SK-N-SH treated with all-trans-retinoic acid at 6 μM for 48 hours (cell line): Measurements from ENCODE around the gene KHDRBS1.

Experiments
- ARNTL ChIP-seq: fragments of 450-650 bp; formaldehyde crosslinking; IDR thresholded peaks from 2 replicates; pipeline ENCODE4 v1.5.0; 2020; ENCODE audit warnings: low read depth, mild to moderate bottlenecking, moderate library complexity, borderline replicate concordance
- PATZ1 ChIP-seq: fragments of 250-450 bp; sonication (Bioruptor Pico); IDR thresholded peaks from 2 replicates; pipeline ENCODE4 v1.8.0; 2020; ENCODE audit warnings: mild to moderate bottlenecking, moderate library complexity, borderline replicate concordance
- RARB ChIP-seq: fragments of 250-450 bp; sonication (Bioruptor Pico); IDR thresholded peaks from 2 replicates; pipeline ENCODE4 v1.8.0; 2021; ENCODE audit warnings: mild to moderate bottlenecking, moderate library complexity
- ZNF70 ChIP-seq: fragments of 450-650 bp; formaldehyde crosslinking; IDR thresholded peaks from 2 replicates; pipeline ENCODE4 v1.5.0; 2020; ENCODE audit warnings: mild to moderate bottlenecking, moderate library complexity
- TF ChIP-seq, protein P1 (sequence below): fragments of 250-450 bp; sonication (Bioruptor Pico); IDR thresholded peaks from 2 replicates; pipeline ENCODE4 v1.5.1; 2021; ENCODE audit warnings: mild to moderate bottlenecking, moderate library complexity

GRCh38 chr1:32045772-32046171, 32.1 kb downstream of the KHDRBS1 start:
- TF ChIP-seq, protein P1, sequence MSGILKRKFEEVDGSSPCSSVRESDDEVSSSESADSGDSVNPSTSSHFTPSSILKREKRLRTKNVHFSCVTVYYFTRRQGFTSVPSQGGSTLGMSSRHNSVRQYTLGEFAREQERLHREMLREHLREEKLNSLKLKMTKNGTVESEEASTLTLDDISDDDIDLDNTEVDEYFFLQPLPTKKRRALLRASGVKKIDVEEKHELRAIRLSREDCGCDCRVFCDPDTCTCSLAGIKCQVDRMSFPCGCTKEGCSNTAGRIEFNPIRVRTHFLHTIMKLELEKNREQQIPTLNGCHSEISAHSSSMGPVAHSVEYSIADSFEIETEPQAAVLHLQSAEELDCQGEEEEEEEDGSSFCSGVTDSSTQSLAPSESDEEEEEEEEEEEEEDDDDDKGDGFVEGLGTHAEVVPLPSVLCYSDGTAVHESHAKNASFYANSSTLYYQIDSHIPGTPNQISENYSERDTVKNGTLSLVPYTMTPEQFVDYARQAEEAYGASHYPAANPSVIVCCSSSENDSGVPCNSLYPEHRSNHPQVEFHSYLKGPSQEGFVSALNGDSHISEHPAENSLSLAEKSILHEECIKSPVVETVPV (CRISPR knock-in tag), result no peak
- no peak for TF ChIP-seq RARB
- no peak for TF ChIP-seq ARNTL
- TF ChIP-seq ZNF70, result no peak
- TF ChIP-seq PATZ1 (CRISPR knock-in tag), result no peak
